Lower lobe of right lung (tissue), 2 donors: ENCODE results near the gene ANKLE2. TPM values are rescaled to one million over a fixed set of nuclear protein-coding genes. Genes with fewer than 3 reads are reported as not detected.

ENCODE experiments used
- ATAC-seq, 2 donors: fragments of 200-7000 bp; cut with Tn5 transposase; one replicate each; pipeline ENCODE4 v1.9.1; 2020 to 2022; ENCODE audit warnings: mild to moderate bottlenecking in 2 of 2, moderate library complexity in 2 of 2
- DNase-seq: peaks from one replicate; pipeline ENCODE4 v3.0.0-alpha.2; 2020
- H3K27ac ChIP-seq: fragments of 200-600 bp; one replicate; pipeline ENCODE4 v1.8.0; 2022
- H3K27me3 ChIP-seq: fragments of 200-600 bp; one replicate; pipeline ENCODE4 v1.8.0; 2022; ENCODE audit warnings: low read depth
- H3K36me3 ChIP-seq: fragments of 200-600 bp; one replicate; pipeline ENCODE4 v1.8.0; 2022; ENCODE audit warnings: mild to moderate bottlenecking
- H3K4me1 ChIP-seq: fragments of 200-600 bp; one replicate; pipeline ENCODE4 v1.8.0; 2022
- H3K4me3 ChIP-seq: fragments of 200-600 bp; one replicate; pipeline ENCODE4 v1.8.0; 2022; ENCODE audit warnings: mild to moderate bottlenecking
- H3K9me3 ChIP-seq: fragments of 200-600 bp; one replicate; pipeline ENCODE4 v1.8.0; 2022
- CTCF ChIP-seq: fragments of 200-600 bp; IDR thresholded peaks from one replicate; pipeline ENCODE4 v1.8.0; 2022; ENCODE audit warnings: antibody characterized with exemption, mild to moderate bottlenecking
- intact Hi-C: fragments of 100-400 bp; cut with DNase I; formaldehyde crosslinking; loops from one replicate; pipeline ENCODE4 v1.11.0; 2022
- total RNA-seq: library from RNA; stranded (reverse); fragmentation: NEBNext Ultra II Directional; extraction: Animal tissue kit (Norgen Biotek cat#: 25700); gene quantifications from one replicate; pipeline ENCODE4 v1.2.1, GENCODE V29; 2021
- donor health status: DM: no; HTN: yes; CAD: no; lungs with severe emphysema.

The ANKLE2 gene
- total RNA-seq, 1 donor from 2014 or later, result 49.6 TPM

- TF ChIP-seq CTCF, result no peak
- Histone ChIP-seq H3K4me1 (no peaks in the 10 kb centered on the region), H3K4me3 (no peak overlapping the region), H3K27ac (no peak overlapping the region), H3K36me3 (peaks cover 84% of the 10 kb centered on the region), H3K9me3 (no peaks in the 10 kb centered on the region), H3K27me3 (no peaks in the 10 kb centered on the region)
- ATAC-seq (no peak), DNase-seq (no peak)
- intact Hi-C loops, result no loop called here
Observed at GRCh38 chr12:132728502-132728901, 33.1 kb downstream of the ANKLE2 start.

GRCh38 chr12:132727091-132727794, 34.4 kb downstream of the ANKLE2 start:
- peaks cover 93% of the 10 kb centered on the region for H3K36me3 ChIP-seq
- intact Hi-C loops, result no loop called here
- DNase-seq (no peak), ATAC-seq (peak in 1 of 2 donors; percentile 30)
- H3K9me3 ChIP-seq, result no peaks in the 10 kb centered on the region
- TF ChIP-seq CTCF, result no peak
- H3K27ac ChIP-seq, result no peak overlapping the region
- no peaks in the 10 kb centered on the region for H3K27me3 ChIP-seq
- H3K4me1 ChIP-seq, result no peaks in the 10 kb centered on the region
- H3K4me3 ChIP-seq, result no peak overlapping the region

GRCh38 chr12:132726386-132726785, 35.2 kb downstream of the ANKLE2 start:
- Histone ChIP-seq H3K27ac (no peak overlapping the region), H3K4me1 (no peaks in the 10 kb centered on the region), H3K9me3 (no peaks in the 10 kb centered on the region), H3K4me3 (no peak overlapping the region), H3K36me3 (peaks cover 95% of the 10 kb centered on the region), H3K27me3 (no peaks in the 10 kb centered on the region)
- DNase-seq (no peak), ATAC-seq (no peak)
- no peak for TF ChIP-seq CTCF
- intact Hi-C loops, result no loop called here

- Histone ChIP-seq H3K27ac (no peak overlapping the region), H3K27me3 (no peaks in the 10 kb centered on the region), H3K9me3 (no peaks in the 10 kb centered on the region), H3K4me1 (no peaks in the 10 kb centered on the region), H3K36me3 (peaks cover 95% of the 10 kb centered on the region), H3K4me3 (no peak overlapping the region)
- intact Hi-C loops, result no loop called here
- TF ChIP-seq CTCF, result no peak
- no peak for DNase-seq
- no peak for ATAC-seq
Observed at GRCh38 chr12:132724506-132725241, 37.0 kb downstream of the ANKLE2 start.

GRCh38 chr12:132723764-132724140, 37.9 kb downstream of the ANKLE2 start:
- intact Hi-C loops, result no loop called here
- TF ChIP-seq CTCF, result no peak
- Histone ChIP-seq H3K9me3 (no peaks in the 10 kb centered on the region), H3K27me3 (no peaks in the 10 kb centered on the region), H3K36me3 (peaks cover 99% of the 10 kb centered on the region), H3K27ac (no peak overlapping the region), H3K4me1 (no peaks in the 10 kb centered on the region), H3K4me3 (no peak overlapping the region)
- no peak for ATAC-seq
- no peak for DNase-seq
